A549 (cell line): Measurements from ENCODE around the gene TTYH2.

ENCODE experiments used
- CBX8 ChIP-seq: fragments of 200-600 bp; sonication (generic); IDR thresholded peaks from 2 replicates; pipeline ENCODE4 v1.6.1; 2016
- EP300 ChIP-seq, 2 experiments: fragments of >200 bp; sonication (Bioruptor Twin); formaldehyde crosslinking; IDR thresholded peaks; 2 replicates in 1 of 2; 3 replicates in 1 of 2; pipeline ENCODE4 v1.6.1; 2016 to 2017
- ESRRA ChIP-seq: fragments of 150-350 bp; IDR thresholded peaks from 2 replicates; pipeline ENCODE4 v1.6.1; 2014; ENCODE audit warnings: mild to moderate bottlenecking, low read length, borderline replicate concordance
- KDM1A ChIP-seq: fragments of 200-600 bp; sonication (generic); IDR thresholded peaks from 2 replicates; pipeline ENCODE4 v1.6.1; 2016; ENCODE audit warnings: low read depth, mild to moderate bottlenecking
- MAZ ChIP-seq: fragments of 150-350 bp; IDR thresholded peaks from 2 replicates; pipeline ENCODE4 v1.6.1; 2014; ENCODE audit warnings: antibody characterized with exemption, low read depth, low read length, borderline replicate concordance
- NPAS2 ChIP-seq: fragments of 250-450 bp; sonication (Bioruptor Pico); IDR thresholded peaks from 2 replicates; pipeline ENCODE4 v1.8.0; 2022; ENCODE audit warnings: mild to moderate bottlenecking, moderate library complexity, borderline replicate concordance
- POLR2A ChIP-seq: IDR thresholded peaks from 2 replicates; pipeline ENCODE4 v1.6.1; 2012; ENCODE audit warnings: mild to moderate bottlenecking, low read length
- RCOR1 ChIP-seq: fragments of 150-350 bp; IDR thresholded peaks from 2 replicates; pipeline ENCODE4 v1.6.1; 2014; ENCODE audit warnings: antibody characterized with exemption, low read length, low read depth
- TF ChIP-seq, protein P1 (sequence below): IDR thresholded peaks from 2 replicates; pipeline ENCODE4 v1.6.1; 2012
- TF ChIP-seq, protein P2 (sequence below): fragments of >200 bp; sonication (Bioruptor Twin); formaldehyde crosslinking; IDR thresholded peaks from 3 replicates; pipeline ENCODE4 v1.5.1; 2016
- TF ChIP-seq, protein P3 (sequence below): fragments of 450-650 bp; IDR thresholded peaks from 2 replicates; pipeline ENCODE4 v1.6.1; 2014; ENCODE audit warnings: antibody characterized with exemption

DNA sequence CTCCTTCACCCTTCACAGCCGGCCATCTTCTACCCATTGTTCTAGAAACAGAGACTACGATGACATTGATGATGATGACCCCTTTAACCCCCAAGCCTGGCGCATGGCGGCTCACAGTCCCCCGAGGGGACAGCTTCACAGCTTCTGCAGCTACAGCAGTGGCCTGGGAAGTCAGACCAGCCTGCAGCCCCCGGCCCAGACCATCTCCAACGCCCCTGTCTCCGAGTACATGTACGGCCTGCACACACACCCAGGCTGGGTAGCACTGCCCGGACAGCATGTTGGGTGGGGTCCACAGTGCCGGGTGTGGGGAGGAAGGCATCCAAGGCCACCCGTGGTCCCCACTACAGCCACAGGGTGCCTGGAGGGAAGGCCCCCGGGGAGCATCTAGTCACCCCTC, 39.7 kb downstream of the TTYH2 start:
- TF ChIP-seq NPAS2 (CRISPR knock-in tag) = no peak
- TF ChIP-seq MAZ = no peak
- TF ChIP-seq, protein P1, sequence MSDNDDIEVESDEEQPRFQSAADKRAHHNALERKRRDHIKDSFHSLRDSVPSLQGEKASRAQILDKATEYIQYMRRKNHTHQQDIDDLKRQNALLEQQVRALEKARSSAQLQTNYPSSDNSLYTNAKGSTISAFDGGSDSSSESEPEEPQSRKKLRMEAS = no peak
- no peak for TF ChIP-seq ESRRA
- no peak for TF ChIP-seq KDM1A
- TF ChIP-seq, protein P2, sequence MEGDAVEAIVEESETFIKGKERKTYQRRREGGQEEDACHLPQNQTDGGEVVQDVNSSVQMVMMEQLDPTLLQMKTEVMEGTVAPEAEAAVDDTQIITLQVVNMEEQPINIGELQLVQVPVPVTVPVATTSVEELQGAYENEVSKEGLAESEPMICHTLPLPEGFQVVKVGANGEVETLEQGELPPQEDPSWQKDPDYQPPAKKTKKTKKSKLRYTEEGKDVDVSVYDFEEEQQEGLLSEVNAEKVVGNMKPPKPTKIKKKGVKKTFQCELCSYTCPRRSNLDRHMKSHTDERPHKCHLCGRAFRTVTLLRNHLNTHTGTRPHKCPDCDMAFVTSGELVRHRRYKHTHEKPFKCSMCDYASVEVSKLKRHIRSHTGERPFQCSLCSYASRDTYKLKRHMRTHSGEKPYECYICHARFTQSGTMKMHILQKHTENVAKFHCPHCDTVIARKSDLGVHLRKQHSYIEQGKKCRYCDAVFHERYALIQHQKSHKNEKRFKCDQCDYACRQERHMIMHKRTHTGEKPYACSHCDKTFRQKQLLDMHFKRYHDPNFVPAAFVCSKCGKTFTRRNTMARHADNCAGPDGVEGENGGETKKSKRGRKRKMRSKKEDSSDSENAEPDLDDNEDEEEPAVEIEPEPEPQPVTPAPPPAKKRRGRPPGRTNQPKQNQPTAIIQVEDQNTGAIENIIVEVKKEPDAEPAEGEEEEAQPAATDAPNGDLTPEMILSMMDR = no peak
- TF ChIP-seq, protein P3, sequence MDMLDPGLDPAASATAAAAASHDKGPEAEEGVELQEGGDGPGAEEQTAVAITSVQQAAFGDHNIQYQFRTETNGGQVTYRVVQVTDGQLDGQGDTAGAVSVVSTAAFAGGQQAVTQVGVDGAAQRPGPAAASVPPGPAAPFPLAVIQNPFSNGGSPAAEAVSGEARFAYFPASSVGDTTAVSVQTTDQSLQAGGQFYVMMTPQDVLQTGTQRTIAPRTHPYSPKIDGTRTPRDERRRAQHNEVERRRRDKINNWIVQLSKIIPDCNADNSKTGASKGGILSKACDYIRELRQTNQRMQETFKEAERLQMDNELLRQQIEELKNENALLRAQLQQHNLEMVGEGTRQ = no peak
- no peak for TF ChIP-seq RCOR1
- no peak for TF ChIP-seq POLR2A
- no peak for TF ChIP-seq CBX8
- TF ChIP-seq EP300 (IDR thresholded peaks at IDR 0.05) = no peak
